ENCODE data around the gene NFKBIB. TPM values are rescaled to one million over a fixed set of nuclear protein-coding genes. Genes with fewer than 3 reads are reported as not detected.

NFKBIB gene
- total RNA-seq, 1 experiment from 2014 or later, result 39.8 TPM

DNA sequence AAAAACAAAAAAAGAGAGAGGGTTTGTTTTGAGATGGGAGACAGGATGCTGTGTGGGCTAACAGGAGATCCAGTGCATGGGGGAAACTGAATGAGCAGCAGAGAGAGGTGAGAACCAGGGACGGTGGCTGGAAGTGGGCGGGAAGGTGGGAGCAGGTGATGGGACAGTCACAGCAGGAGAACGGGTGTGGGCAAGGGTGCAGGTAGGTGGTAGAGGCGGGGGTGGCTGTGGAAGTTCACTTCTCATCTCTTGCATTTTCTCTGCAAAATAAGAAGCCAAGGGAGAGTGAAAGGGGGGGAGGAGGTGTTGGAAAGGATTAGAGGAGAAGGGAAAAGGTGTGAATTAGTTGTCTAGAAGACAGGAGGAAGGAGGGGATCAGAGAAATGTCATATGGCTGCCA, 53.9 kb downstream of the NFKBIB start:
- Mint-ChIP-seq H3K27ac (no peak overlapping the region), H3K27me3 (ENCODE audit: low read depth) (peaks cover 6% of the 10 kb centered on the region), H3K4me1 (peaks cover 11% of the 10 kb centered on the region), H3K36me3 (peaks cover 10% of the 10 kb centered on the region), H3K4me3 (no peak overlapping the region), H3K9me3 (peaks cover 4% of the 10 kb centered on the region; the same call in 1 of the 2 replicates)
- POLR2A ChIA-PET, result interaction anchor here (0.7 kb wide), 1 partner anchor 79 kb away, joined by 5 read pairs; the partner anchor contains the start of gene FBXO27
- TF ChIP-seq, protein P1, sequence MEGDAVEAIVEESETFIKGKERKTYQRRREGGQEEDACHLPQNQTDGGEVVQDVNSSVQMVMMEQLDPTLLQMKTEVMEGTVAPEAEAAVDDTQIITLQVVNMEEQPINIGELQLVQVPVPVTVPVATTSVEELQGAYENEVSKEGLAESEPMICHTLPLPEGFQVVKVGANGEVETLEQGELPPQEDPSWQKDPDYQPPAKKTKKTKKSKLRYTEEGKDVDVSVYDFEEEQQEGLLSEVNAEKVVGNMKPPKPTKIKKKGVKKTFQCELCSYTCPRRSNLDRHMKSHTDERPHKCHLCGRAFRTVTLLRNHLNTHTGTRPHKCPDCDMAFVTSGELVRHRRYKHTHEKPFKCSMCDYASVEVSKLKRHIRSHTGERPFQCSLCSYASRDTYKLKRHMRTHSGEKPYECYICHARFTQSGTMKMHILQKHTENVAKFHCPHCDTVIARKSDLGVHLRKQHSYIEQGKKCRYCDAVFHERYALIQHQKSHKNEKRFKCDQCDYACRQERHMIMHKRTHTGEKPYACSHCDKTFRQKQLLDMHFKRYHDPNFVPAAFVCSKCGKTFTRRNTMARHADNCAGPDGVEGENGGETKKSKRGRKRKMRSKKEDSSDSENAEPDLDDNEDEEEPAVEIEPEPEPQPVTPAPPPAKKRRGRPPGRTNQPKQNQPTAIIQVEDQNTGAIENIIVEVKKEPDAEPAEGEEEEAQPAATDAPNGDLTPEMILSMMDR (IDR thresholded peaks at IDR 0.05), result no peak
- TF ChIP-seq, protein P2, sequence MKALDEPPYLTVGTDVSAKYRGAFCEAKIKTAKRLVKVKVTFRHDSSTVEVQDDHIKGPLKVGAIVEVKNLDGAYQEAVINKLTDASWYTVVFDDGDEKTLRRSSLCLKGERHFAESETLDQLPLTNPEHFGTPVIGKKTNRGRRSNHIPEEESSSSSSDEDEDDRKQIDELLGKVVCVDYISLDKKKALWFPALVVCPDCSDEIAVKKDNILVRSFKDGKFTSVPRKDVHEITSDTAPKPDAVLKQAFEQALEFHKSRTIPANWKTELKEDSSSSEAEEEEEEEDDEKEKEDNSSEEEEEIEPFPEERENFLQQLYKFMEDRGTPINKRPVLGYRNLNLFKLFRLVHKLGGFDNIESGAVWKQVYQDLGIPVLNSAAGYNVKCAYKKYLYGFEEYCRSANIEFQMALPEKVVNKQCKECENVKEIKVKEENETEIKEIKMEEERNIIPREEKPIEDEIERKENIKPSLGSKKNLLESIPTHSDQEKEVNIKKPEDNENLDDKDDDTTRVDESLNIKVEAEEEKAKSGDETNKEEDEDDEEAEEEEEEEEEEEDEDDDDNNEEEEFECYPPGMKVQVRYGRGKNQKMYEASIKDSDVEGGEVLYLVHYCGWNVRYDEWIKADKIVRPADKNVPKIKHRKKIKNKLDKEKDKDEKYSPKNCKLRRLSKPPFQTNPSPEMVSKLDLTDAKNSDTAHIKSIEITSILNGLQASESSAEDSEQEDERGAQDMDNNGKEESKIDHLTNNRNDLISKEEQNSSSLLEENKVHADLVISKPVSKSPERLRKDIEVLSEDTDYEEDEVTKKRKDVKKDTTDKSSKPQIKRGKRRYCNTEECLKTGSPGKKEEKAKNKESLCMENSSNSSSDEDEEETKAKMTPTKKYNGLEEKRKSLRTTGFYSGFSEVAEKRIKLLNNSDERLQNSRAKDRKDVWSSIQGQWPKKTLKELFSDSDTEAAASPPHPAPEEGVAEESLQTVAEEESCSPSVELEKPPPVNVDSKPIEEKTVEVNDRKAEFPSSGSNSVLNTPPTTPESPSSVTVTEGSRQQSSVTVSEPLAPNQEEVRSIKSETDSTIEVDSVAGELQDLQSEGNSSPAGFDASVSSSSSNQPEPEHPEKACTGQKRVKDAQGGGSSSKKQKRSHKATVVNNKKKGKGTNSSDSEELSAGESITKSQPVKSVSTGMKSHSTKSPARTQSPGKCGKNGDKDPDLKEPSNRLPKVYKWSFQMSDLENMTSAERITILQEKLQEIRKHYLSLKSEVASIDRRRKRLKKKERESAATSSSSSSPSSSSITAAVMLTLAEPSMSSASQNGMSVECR (CRISPR knock-in tag; IDR thresholded peaks at IDR 0.05; ENCODE audit: borderline replicate concordance), result no peak
- TF ChIP-seq, protein P3, sequence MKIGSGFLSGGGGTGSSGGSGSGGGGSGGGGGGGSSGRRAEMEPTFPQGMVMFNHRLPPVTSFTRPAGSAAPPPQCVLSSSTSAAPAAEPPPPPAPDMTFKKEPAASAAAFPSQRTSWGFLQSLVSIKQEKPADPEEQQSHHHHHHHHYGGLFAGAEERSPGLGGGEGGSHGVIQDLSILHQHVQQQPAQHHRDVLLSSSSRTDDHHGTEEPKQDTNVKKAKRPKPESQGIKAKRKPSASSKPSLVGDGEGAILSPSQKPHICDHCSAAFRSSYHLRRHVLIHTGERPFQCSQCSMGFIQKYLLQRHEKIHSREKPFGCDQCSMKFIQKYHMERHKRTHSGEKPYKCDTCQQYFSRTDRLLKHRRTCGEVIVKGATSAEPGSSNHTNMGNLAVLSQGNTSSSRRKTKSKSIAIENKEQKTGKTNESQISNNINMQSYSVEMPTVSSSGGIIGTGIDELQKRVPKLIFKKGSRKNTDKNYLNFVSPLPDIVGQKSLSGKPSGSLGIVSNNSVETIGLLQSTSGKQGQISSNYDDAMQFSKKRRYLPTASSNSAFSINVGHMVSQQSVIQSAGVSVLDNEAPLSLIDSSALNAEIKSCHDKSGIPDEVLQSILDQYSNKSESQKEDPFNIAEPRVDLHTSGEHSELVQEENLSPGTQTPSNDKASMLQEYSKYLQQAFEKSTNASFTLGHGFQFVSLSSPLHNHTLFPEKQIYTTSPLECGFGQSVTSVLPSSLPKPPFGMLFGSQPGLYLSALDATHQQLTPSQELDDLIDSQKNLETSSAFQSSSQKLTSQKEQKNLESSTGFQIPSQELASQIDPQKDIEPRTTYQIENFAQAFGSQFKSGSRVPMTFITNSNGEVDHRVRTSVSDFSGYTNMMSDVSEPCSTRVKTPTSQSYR (CRISPR knock-in tag; IDR thresholded peaks at IDR 0.05), result no peak
- TF ChIP-seq SMAD4 (CRISPR knock-in tag; IDR thresholded peaks at IDR 0.05), result no peak
- TF ChIP-seq, protein P4, sequence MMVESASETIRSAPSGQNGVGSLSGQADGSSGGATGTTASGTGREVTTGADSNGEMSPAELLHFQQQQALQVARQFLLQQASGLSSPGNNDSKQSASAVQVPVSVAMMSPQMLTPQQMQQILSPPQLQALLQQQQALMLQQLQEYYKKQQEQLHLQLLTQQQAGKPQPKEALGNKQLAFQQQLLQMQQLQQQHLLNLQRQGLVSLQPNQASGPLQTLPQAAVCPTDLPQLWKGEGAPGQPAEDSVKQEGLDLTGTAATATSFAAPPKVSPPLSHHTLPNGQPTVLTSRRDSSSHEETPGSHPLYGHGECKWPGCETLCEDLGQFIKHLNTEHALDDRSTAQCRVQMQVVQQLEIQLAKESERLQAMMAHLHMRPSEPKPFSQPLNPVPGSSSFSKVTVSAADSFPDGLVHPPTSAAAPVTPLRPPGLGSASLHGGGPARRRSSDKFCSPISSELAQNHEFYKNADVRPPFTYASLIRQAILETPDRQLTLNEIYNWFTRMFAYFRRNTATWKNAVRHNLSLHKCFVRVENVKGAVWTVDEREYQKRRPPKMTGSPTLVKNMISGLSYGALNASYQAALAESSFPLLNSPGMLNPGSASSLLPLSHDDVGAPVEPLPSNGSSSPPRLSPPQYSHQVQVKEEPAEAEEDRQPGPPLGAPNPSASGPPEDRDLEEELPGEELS (CRISPR knock-in tag; IDR thresholded peaks at IDR 0.05), result no peak
- ATAC-seq (no peak), DNase-seq (ENCODE audit: low spot score) (no peak)
- CTCF ChIA-PET, result interaction anchor here (0.9 to 2.5 kb wide), 4 partner anchors 8 to 53 kb away, joined by 4 to 11 read pairs (median 8); partner anchors contain the start of genes FBXO17, MRPS12 and SARS2

DNA sequence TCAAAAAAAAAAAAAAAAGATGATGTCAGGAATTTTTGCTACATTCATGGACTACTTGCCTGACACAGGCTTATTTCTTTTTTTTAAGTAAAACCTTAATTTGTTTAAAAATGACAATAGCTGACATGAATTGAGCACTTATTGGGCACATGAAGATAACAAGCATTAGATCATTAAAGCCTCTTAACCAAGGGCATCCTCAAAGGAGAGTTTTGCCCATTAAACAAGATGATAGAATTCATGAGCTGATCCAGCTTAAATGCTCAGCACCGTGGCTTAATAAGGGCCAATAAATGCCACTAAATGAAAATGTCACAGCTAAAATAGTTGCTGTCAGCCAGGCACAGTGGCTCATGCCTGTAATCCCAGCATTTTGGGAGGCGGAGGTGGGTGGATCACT, 56.5 kb downstream of the NFKBIB start:
- no peak overlapping the region for H3K4me3 Mint-ChIP-seq
- no peaks in the 10 kb centered on the region; the same call in 1 of the 2 replicates for H3K27me3 Mint-ChIP-seq (ENCODE audit: low read depth)
- peaks cover 6% of the 10 kb centered on the region; the same call in 1 of the 2 replicates for H3K9me3 Mint-ChIP-seq
- peaks cover 14% of the 10 kb centered on the region for H3K36me3 Mint-ChIP-seq
- ChIA-PET POLR2A (no interaction called here), CTCF (interaction anchor here (0.7 kb wide), 2 partner anchors 91 to 196 kb away, joined by 3 read pairs; no protein-coding TSS in a partner anchor)
- ATAC-seq (no peak), DNase-seq (ENCODE audit: low spot score) (no peak)
- H3K4me1 Mint-ChIP-seq, result peaks cover 6% of the 10 kb centered on the region
- H3K27ac Mint-ChIP-seq, result no peak overlapping the region
- no peak for TF ChIP-seq ELF4 (CRISPR knock-in tag; IDR thresholded peaks at IDR 0.05; ENCODE audit: low read depth)
- TF ChIP-seq, protein P5, sequence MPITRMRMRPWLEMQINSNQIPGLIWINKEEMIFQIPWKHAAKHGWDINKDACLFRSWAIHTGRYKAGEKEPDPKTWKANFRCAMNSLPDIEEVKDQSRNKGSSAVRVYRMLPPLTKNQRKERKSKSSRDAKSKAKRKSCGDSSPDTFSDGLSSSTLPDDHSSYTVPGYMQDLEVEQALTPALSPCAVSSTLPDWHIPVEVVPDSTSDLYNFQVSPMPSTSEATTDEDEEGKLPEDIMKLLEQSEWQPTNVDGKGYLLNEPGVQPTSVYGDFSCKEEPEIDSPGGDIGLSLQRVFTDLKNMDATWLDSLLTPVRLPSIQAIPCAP (CRISPR knock-in tag; IDR thresholded peaks at IDR 0.05), result no peak
- TF ChIP-seq, protein P6, sequence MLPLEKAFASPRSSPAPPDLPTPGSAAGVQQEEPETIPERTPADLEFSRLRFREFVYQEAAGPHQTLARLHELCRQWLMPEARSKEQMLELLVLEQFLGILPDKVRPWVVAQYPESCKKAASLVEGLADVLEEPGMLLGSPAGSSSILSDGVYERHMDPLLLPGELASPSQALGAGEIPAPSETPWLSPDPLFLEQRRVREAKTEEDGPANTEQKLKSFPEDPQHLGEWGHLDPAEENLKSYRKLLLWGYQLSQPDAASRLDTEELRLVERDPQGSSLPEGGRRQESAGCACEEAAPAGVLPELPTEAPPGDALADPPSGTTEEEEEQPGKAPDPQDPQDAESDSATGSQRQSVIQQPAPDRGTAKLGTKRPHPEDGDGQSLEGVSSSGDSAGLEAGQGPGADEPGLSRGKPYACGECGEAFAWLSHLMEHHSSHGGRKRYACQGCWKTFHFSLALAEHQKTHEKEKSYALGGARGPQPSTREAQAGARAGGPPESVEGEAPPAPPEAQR (CRISPR knock-in tag; IDR thresholded peaks at IDR 0.05), result no peak
- TF ChIP-seq ZNF317 (CRISPR knock-in tag; IDR thresholded peaks at IDR 0.05; ENCODE audit: borderline replicate concordance, low read depth), result no peak
- TF ChIP-seq NFE2L1 (CRISPR knock-in tag; IDR thresholded peaks at IDR 0.05), result no peak
- TF ChIP-seq, protein P7, sequence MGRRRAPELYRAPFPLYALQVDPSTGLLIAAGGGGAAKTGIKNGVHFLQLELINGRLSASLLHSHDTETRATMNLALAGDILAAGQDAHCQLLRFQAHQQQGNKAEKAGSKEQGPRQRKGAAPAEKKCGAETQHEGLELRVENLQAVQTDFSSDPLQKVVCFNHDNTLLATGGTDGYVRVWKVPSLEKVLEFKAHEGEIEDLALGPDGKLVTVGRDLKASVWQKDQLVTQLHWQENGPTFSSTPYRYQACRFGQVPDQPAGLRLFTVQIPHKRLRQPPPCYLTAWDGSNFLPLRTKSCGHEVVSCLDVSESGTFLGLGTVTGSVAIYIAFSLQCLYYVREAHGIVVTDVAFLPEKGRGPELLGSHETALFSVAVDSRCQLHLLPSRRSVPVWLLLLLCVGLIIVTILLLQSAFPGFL (CRISPR knock-in tag; IDR thresholded peaks at IDR 0.05; ENCODE audit: borderline replicate concordance), result no peak
- TF ChIP-seq, protein P3 (CRISPR knock-in tag; IDR thresholded peaks at IDR 0.05), result no peak
- TF ChIP-seq SMAD3 (CRISPR knock-in tag; IDR thresholded peaks at IDR 0.05; ENCODE audit: borderline replicate concordance), result no peak
- no peak for TF ChIP-seq ZNF121 (CRISPR knock-in tag; IDR thresholded peaks at IDR 0.05)
- no peak for TF ChIP-seq JUN (CRISPR knock-in tag; IDR thresholded peaks at IDR 0.05)

Data from WTC11 (cell line).